GM18502 (cell line): Measurements from ENCODE around the gene CYP51A1.
"Not testable (repeated sequence)": the region's sequence is repeated elsewhere in the genome, so short reads cannot be mapped to it uniquely, and the experiment has no call there.

Source experiments
- ATAC-seq: cut with Tn5 transposase; IDR thresholded peaks from one replicate; pipeline ENCODE4 v1.9.1; 2021; ENCODE audit warnings: mild to moderate bottlenecking; ENCODE audit not compliant: unreplicated experiment, poor library complexity

CYP51A1 gene

DNA sequence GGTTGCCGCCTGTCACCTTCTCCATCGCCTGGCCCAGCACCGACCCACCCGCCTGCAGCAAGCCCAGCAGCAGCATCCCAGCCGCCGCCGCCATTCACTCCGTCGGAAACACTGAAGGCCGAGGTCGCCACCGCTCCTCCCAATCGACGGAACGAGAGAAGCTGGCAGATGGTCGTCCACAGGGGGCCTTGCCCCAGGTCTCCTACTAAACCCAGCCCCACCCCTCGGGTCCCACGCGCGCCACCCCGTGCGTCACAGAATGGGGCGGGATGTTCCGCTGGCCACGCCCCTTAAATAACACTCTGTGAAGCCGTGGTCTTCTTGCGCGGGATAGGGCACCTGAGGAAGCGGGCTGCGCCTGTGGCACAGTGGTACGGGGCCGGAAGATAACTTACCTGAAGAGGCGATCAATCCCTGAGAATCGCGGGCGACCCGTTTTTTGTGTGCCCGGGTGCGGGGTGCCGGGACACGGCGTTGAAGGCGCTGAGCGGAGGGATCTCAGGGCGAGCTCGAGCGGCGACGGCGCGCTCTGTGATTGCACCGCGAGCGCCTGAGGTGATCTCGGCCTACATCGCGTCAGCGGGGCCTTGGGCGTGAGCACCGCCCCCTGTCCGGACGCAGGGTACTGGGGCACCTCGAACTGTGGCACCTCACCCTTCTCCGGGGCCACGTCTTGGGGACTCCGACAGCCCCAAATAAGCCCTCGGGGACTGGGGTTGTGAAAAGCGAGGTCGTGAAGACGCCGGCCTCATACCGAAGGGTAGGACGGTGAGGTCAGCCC lies at the start of gene CYP51A1:
TSS of gene CYP51A1 (minus strand) at position 207 of the 781 bp plus-strand sequence. CDS start at position 94, 113 bp downstream.
- ATAC-seq: peak; percentile 91

- peak; percentile 99 for ATAC-seq
These were observed 44.9 kb upstream of the CYP51A1 start, which contains the start of gene LRRD1 for GRCh38 chr7:92178928-92179924. Gene LRRD1 (minus strand): TSS chr7:92179142. CDS start chr7:92165202, 13,940 bp downstream.

DNA sequence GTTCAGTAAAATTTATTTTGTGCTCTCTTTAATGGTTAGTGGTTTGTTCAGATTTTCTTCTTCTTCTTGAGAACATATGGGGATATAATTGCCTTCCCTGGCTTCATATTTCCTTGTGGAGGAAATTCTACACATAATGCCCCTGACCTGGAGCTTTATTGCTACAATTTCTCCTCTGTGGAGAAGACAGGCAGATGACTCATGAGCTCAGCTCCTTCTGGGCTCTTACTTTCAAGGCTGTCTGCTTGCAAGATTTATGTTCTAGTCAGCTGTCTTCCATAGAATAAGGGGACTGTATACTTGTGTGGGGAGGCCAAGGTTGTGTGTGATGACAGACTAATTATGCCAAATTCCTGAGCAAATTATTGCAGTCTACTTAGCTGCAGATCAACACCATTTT lies 43.1 kb upstream of the CYP51A1 start:
- ATAC-seq: no peak

DNA sequence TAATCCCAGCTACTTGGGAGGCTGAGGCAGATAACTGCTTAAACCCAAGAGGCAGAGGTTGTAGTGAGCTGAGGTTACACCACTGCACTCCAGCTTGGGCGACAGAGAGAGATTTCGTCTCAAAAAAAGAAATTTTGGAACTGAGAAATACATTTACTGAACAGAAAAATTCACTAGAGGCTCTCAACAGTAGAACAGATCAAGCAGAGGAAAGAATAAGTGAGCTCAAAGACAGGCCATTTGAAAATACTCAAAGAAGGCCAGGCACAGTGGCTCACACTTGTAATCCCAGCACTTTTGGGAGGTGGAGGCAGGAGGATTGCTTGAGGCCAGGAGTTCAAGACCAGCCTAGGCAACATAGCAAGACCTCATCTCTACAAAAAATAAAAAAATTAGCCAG lies 35.3 kb upstream of the CYP51A1 start:
- not testable (repeated sequence) for ATAC-seq

- no peak for ATAC-seq
These were observed 27.0 kb upstream of the CYP51A1 start for GRCh38 chr7:92161271-92161670.

- ATAC-seq: peak; percentile 77
These were observed 24.6 kb upstream of the CYP51A1 start for GRCh38 chr7:92158660-92159575.

- no peak for ATAC-seq
These were observed 22.7 kb upstream of the CYP51A1 start for GRCh38 chr7:92156990-92157389.

DNA sequence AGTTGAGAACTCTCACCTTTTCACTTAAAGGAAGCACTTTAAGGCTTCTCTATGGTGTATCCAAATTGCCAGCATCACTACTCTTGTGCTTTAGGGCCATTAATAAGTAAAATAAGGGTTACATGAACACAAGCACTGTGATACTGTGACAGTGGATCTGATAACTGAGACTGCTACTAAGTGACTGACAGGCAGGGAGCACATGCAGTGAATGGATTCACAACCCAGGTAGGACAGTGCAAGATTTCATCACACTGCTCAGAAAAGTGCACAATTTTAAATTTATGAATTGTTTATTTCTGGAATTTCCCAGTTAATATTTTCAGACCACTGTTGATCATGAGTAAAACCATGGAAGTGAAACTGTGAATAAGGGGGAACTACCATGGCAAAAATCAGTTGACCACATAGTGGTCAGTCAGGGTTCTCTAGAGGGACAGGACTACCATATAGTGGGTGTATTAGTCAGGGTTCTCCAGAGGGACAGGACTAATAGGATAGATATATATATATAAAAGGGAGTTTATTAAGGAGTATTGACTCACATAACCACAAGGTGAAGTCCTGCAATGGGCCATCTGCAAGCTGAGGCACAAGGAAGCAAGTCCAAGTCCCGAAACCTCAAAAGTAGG lies 20.9 kb upstream of the CYP51A1 start:
- no peak for ATAC-seq

- no peak for ATAC-seq
These were observed 16.3 kb upstream of the CYP51A1 start for GRCh38 chr7:92150450-92151017.

- ATAC-seq: no peak
These were observed 15.5 kb upstream of the CYP51A1 start for GRCh38 chr7:92149736-92150239.

DNA sequence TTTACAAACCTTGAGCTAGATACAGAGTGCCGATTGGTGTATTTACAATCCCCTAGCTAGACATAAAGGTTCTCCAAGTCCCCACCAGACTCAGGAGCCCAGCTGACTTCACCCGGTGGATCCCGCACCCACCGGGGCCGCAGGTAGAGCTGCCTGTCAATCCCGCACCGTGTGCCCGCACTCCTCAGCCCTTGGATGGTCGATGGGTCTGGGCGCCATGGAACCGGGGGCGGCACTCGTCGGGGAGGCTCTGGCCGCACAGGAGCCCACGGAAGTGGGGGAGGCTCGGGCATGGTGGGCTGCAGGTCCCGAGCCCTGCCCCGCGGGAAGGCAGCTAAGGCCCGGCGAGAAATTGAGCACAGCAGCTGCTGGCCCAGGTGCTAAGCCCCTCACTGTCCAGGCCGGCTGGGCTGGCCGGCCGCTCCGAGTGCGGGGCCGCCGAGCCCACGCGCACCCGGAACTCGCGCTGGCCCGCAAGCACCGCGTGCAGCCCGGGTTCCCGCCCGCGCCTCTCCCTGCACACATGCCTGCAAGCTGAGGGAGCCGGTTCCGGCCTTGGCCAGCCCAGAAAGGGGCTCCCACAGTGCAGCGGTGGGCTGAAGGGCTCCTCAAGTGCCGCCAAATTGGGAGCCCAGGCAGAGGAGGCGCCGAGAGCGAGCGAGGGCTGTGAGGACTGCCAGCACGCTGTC lies 9.1 kb upstream of the CYP51A1 start:
- ATAC-seq: not testable (repeated sequence)

DNA sequence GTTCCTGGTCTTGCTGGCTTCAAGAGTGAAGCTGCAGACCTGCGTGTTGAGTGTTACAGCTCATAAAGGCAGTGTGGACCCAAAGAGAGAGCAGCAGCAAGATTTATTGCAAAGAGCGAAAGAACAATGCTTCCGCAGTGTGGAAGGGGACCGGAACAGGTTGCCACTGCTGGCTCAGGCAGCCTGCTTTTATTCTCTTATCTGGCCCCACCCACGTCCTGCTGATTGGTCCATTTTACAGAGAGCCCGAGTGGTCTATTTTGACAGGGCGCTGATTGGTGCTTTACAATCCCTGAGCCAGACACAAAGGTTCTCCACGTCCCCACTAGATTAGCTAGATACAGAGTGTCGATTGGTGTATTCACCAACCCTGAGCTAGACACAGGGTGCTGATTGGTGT lies 8.5 kb upstream of the CYP51A1 start:
- ATAC-seq: not testable (repeated sequence)

GRCh38 chr7:92141161-92141560 lies 6.9 kb upstream of the CYP51A1 start:
- no peak for ATAC-seq

DNA sequence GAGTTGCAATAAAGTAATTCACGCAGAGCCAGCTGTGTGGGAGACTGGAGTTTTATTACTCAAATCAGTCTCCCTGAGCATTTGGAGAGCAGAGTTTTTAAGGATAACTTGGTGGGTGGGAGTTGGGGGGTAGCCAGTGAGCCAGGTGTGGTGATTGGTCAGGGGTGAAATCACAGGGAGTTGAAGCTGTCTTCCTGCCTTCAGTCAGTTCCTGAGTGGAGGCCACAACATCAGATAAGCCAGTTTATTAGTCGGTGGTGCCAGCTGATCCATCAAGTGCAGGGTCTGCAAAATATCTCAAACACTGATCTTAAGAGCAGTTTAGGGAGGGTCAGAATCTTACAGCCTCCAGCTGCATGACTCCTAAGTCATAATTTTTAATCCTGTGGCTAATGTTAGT lies 3.3 kb upstream of the CYP51A1 start:
- no peak for ATAC-seq

DNA sequence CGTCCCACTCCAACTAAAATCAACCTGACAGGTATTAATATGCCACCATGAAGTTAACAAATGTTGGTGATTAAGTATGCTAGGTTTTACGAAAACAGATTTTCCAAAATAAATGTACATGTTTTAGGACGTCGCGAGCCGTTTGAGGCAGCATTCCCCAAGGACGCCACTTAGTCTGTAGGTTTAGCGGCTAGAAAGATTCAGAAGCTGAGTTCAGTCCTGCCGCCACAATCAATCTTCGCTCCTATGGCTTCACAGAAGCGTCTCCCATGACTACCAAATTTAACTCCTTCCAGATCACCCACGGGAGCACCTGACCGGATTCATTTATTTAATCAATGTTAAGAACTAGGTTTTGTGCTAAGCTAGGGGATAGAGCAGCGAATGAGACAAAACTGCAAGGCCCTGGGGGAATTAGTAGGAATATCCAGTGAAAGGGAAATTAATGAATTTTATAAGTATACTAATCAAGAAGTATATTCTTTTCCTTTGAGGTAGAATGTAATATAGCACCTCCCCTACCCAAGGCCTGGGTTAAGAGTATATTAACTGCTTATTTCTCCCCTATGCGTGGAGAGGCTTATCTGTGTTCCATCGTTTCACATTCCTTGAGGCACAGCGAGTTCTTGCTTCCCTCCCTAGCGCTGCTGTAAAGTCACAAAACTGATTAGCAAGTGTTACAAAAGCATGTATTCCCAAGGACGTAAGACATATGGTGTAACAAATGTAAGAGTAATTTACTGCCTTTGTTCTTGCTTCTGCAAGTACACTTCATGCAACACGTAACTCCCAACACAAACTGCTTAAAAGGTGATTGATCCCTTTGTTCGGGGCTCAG lies 994 bp upstream of the CYP51A1 start:
- ATAC-seq: no peak

- peak; percentile 29 for ATAC-seq
These were observed 473 bp downstream of the CYP51A1 start for GRCh38 chr7:92133737-92134270.

- peak; percentile 25 for ATAC-seq
These were observed 1.0 kb downstream of the CYP51A1 start for GRCh38 chr7:92133133-92133736.
